ENCODE measurements around the gene KANSL1.
"Not testable (repeated sequence)": the region's sequence is repeated elsewhere in the genome, so short reads cannot be mapped to it uniquely, and the experiment has no call there.

KANSL1 gene, protein sequence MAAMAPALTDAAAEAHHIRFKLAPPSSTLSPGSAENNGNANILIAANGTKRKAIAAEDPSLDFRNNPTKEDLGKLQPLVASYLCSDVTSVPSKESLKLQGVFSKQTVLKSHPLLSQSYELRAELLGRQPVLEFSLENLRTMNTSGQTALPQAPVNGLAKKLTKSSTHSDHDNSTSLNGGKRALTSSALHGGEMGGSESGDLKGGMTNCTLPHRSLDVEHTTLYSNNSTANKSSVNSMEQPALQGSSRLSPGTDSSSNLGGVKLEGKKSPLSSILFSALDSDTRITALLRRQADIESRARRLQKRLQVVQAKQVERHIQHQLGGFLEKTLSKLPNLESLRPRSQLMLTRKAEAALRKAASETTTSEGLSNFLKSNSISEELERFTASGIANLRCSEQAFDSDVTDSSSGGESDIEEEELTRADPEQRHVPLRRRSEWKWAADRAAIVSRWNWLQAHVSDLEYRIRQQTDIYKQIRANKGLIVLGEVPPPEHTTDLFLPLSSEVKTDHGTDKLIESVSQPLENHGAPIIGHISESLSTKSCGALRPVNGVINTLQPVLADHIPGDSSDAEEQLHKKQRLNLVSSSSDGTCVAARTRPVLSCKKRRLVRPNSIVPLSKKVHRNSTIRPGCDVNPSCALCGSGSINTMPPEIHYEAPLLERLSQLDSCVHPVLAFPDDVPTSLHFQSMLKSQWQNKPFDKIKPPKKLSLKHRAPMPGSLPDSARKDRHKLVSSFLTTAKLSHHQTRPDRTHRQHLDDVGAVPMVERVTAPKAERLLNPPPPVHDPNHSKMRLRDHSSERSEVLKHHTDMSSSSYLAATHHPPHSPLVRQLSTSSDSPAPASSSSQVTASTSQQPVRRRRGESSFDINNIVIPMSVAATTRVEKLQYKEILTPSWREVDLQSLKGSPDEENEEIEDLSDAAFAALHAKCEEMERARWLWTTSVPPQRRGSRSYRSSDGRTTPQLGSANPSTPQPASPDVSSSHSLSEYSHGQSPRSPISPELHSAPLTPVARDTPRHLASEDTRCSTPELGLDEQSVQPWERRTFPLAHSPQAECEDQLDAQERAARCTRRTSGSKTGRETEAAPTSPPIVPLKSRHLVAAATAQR (N-terminal part only)

DNA sequence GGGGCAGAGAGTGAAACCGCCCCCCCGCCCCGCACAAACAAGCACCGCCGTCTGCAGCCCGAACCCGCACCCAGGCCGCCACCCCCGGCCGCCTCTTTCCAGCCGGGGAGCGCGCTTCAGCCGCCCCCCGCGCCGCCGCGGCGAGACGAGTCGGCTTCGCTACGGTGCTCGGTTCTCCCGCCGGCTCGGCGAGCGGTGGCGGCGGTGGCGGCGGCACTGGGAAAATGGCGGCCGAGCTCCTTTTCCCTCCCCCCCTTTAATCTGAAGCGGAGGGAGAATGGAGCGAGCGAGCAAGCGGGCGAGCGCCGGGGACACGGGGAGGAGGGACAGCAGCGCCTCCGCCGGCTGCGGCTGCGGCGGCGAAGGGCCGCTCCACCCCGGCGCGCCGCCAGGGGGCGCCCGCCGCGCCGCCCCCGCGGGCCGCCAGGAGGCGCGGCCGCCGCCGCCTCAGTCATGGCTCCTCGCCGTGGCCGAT, at the start of gene KANSL1:
TSS of gene KANSL1 (minus strand) at position 279 of the 475 bp plus-strand sequence. CDS start 21,286 bp downstream, outside the sequence.
- Histone ChIP-seq H3K4me2 (peak within 1 kb of the TSS; percentile 90), H3K27ac (peak within 1 kb of the TSS; percentile 96), H3K4me1 (peaks cover 67% of the 10 kb centered on the region), H3K9ac (peak within 1 kb of the TSS; percentile 97), H3K36me3 (0 out of 2 replicates have a peak, but pooled peaks cover 9% of the 10 kb centered on the region), H3K27me3 (no peaks in the 10 kb centered on the region), H3K4me3 (peak within 1 kb of the TSS; percentile 91), H3K9me3 (no peaks in the 10 kb centered on the region), H4K20me1 (peaks cover 73% of the 10 kb centered on the region)
- TF ChIP-seq Cebpa-rat (IDR thresholded peaks at IDR 0.05) = no peak

DNA sequence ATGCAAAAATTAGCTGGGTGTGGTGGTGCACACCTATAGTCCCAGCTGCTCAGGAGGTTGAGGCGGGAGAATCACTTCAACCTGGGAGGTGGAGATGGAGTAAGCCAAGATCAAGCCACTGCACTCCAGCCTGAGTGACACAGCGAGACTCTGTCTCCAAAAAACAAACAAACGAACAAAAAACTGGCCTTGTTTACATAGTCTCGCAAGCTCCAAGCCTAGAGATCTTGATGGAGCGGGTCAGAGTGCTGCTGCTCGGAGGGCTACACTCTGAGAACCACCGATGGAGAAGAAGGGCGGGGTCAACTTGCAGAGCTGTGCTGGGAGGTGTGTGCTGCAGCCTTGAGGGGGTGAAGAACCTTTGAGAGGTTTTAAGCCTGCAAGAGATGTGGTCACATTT, 38.1 kb upstream of the KANSL1 start:
- H3K27me3 ChIP-seq, H3K27ac ChIP-seq, H4K20me1 ChIP-seq, H3K4me1 ChIP-seq, H3K9ac ChIP-seq, H3K9me3 ChIP-seq, H3K4me2 ChIP-seq, H3K4me3 ChIP-seq, H3K36me3 ChIP-seq: not testable (repeated sequence)

DNA sequence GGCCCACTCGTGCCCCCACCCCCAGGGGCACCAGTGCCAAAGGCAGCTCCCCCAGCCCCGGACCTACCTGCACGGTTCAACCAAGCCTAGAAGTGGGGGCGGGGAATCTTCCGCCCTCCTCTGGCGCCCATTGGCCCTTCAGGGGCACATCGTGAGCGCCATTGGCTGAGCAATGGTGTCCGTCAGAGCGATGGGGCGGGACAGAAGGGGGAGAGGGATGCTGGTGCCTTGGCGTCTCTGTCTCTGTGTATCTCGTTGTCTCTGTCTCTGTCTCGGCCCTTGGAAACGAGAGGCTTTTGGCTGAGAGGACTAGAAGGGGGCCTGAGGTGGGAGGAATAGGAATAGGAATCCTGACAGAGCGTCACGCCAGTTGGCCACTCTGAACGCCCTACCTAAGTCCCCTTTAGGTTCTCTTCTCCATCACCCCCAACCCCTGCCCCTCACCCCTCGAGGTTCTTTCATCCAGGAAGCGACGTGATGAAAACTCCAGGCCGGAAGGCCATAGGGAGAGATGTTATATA, 32.1 kb upstream of the KANSL1 start:
- not testable (repeated sequence) for H3K4me1 ChIP-seq, H3K9me3 ChIP-seq, H3K36me3 ChIP-seq, H3K27me3 ChIP-seq, H4K20me1 ChIP-seq, H3K27ac ChIP-seq
- peak overlapping the region; percentile 71; the same call in 1 of the 2 replicates for H3K9ac ChIP-seq
- H3K4me3 ChIP-seq = peak overlapping the region; percentile 69
- H3K4me2 ChIP-seq = peak overlapping the region; percentile 32; the same call in 1 of the 2 replicates

DNA sequence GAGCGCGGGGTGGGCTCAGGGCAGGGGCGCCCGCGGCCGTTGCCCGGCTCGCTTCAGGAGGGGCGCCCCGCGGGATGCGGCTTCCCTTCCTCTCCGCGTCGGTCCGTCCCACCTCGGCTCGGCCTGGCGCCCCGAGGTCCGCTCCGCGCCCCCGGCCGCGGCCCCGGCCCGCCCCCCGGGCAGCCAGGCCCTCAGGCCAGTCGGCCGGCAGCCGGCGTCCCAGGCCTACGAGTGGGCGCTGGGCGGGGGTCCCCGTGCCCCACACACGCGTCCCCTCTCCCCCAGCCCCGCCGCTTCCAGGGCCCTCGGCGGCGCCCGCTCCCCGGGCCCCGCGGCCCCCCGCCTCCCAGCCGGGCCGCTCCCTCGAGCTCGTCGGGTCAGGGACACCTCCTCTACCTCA, 31.6 kb upstream of the KANSL1 start:
- not testable (repeated sequence) for H3K36me3 ChIP-seq, H4K20me1 ChIP-seq, H3K4me1 ChIP-seq, H3K9me3 ChIP-seq, H3K4me2 ChIP-seq, H3K27me3 ChIP-seq
- Histone ChIP-seq H3K27ac (peak overlapping the region; percentile 56; the same call in 1 of the 2 replicates), H3K9ac (peak overlapping the region; percentile 71), H3K4me3 (peak overlapping the region; percentile 69)

DNA sequence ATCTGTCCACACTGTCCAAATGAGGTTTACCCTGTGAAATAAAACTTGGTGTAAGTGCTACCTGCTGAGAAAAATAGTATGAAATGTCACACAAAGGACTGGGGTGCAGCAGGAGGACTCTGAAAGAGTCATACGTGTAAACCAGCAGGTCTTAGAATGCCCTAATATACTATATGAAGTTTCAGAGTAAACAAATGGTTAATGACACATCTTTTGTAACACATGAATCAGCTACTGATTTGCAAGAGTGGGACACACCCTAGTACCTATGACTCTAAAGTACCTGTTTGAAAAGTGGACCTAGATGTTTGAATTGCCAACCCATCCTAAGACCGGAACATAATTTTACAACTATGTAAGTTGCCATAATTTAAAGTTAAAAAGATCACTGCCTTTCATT, 29.8 kb upstream of the KANSL1 start:
- not testable (repeated sequence) for H3K27ac ChIP-seq, H4K20me1 ChIP-seq

DNA sequence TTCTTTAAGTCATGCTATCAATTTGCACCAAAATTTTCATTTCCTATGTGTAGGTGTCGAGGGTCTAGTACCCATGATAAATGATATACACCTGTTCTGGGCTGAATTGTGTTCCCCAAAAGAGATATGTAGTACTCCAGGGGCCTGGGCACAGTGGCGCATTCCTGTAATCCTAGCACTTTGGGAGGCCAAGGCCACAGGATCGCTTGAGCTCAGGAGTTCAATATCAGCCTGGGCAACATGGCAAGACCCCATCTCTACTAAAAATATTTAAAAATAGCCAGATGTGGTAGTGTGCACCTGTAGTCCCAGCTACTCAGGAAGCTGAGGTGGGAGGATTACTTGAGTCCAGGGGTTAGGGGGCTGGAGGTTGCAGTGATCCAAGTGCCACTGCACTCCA, 23.5 kb upstream of the KANSL1 start:
- Histone ChIP-seq H3K27ac (no peak overlapping the region), H3K27me3 (no peaks in the 10 kb centered on the region), H3K36me3 (peaks cover 64% of the 10 kb centered on the region), H3K4me1 (no peaks in the 10 kb centered on the region), H3K9ac (no peak overlapping the region), H4K20me1 (peaks cover 65% of the 10 kb centered on the region), H3K4me2 (no peak overlapping the region), H3K9me3 (no peaks in the 10 kb centered on the region), H3K4me3 (no peak overlapping the region)
- TF ChIP-seq Cebpa-rat (IDR thresholded peaks at IDR 0.05) = no peak

More for the DNA sequence above, 29.8 kb upstream of the KANSL1 start:
- H3K36me3 ChIP-seq = peaks cover 22% of the 10 kb centered on the region
- H3K9ac ChIP-seq, H3K4me1 ChIP-seq, H3K4me3 ChIP-seq, H3K4me2 ChIP-seq, H3K9me3 ChIP-seq, H3K27me3 ChIP-seq: not testable (repeated sequence)

DNA sequence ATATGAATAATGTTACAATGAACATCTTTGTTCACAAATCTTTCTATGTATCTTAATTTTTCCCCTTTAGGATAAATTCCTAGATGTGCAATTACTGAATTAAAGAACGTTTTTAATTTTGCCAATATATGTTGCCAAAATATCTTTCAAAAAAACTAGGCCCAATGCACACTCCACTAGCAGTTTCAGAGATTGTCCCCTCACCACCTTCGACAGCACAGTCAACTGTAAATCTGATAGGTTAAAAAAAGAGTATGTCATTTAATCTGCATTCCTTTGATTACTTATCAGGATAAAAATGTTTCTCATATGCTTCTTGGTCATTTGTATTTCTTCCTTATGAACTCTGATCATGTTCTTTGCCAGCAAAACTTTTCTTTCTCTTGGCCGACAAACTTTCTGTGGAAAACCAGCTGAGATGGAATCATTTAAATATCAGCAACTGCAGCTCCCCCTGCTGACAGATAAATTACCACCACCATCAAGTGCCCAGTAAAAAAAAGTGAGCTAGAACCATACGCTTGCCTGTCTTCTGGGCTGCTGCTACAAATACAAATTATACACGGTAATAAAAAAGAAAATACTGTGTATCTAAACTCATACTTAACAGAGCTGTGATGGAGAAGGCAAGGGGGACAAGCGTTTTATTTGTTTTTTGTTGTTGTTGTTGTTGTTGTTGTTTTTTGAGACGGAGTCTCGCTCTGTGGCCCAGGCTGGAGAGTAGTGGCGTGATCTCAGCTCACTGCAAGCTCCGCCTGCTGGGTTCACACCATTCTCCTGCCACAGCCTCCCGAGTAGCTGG, 19.6 kb upstream of the KANSL1 start:
- no peaks in the 10 kb centered on the region for H3K27me3 ChIP-seq
- H3K27ac ChIP-seq = no peak overlapping the region
- no peak overlapping the region for H3K4me2 ChIP-seq
- peaks cover 94% of the 10 kb centered on the region for H4K20me1 ChIP-seq
- no peaks in the 10 kb centered on the region for H3K9me3 ChIP-seq
- peaks cover 63% of the 10 kb centered on the region for H3K36me3 ChIP-seq
- no peak for TF ChIP-seq Cebpa-rat (IDR thresholded peaks at IDR 0.05)
- H3K4me3 ChIP-seq = no peak overlapping the region
- no peaks in the 10 kb centered on the region for H3K4me1 ChIP-seq
- no peak overlapping the region for H3K9ac ChIP-seq

DNA sequence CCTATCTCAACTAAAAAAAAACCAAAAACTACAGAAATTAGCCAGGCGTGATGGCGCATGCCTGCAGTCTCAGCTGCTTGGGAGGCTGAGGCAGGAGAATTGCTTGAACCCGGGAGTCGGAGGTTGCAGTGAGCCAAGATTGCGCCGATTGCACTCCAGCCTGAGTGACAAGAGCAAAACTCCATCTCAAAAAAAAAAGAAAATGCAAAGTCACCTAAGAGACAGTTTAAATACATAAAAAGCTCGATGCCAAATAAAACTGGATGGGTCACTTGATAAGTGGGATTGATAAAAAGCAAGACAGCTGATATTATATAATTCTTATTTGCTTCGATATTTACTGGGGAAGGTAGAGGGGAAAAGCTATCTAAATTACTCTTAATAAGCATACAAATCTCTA, 15.8 kb upstream of the KANSL1 start:
- Histone ChIP-seq H3K9ac (no peak overlapping the region), H3K36me3 (peaks cover 58% of the 10 kb centered on the region)
- TF ChIP-seq Cebpa-rat (IDR thresholded peaks at IDR 0.05) = no peak

DNA sequence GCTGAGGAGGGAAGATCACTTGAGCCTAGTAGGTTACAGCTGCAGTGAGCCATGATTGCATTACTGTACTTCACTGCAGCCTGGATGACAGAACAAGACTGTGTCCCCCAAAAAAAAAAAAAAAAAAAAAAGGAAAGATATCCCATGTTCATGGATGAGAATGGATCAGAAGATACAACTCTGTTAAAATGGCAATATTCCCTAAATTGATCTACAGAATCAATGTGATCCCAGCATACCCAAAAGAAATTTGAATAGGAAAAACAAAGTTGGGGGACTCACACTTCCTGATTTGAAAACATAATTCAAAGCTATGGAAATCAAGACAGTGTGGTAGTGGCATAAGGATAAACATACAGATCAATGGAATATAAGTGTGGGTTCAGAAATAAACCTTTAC, 12.7 kb upstream of the KANSL1 start:
- Histone ChIP-seq H4K20me1 (peaks cover 85% of the 10 kb centered on the region), H3K9me3 (peaks cover 16% of the 10 kb centered on the region), H3K36me3 (peaks cover 69% of the 10 kb centered on the region), H3K4me3 (no peak overlapping the region), H3K27ac (no peak overlapping the region), H3K4me1 (no peaks in the 10 kb centered on the region), H3K4me2 (no peak overlapping the region), H3K9ac (no peak overlapping the region), H3K27me3 (no peaks in the 10 kb centered on the region)
- no peak for TF ChIP-seq Cebpa-rat (IDR thresholded peaks at IDR 0.05)

More for the DNA sequence above, 15.8 kb upstream of the KANSL1 start:
- Histone ChIP-seq H3K27me3 (no peaks in the 10 kb centered on the region), H3K4me2 (no peak overlapping the region), H3K9me3 (peaks cover 14% of the 10 kb centered on the region), H4K20me1 (peaks cover 87% of the 10 kb centered on the region), H3K4me1 (no peaks in the 10 kb centered on the region), H3K4me3 (no peak overlapping the region), H3K27ac (no peak overlapping the region)

All from BLaER1 (cell line).